ENCODE data around the gene WNK2. TPM values are rescaled to one million over a fixed set of nuclear protein-coding genes. Genes with fewer than 3 reads are reported as not detected.

Gene WNK2
- total RNA-seq, 4 donors from 2014 or later: 6.2 to 31.9 (median 18.9) TPM

DNA sequence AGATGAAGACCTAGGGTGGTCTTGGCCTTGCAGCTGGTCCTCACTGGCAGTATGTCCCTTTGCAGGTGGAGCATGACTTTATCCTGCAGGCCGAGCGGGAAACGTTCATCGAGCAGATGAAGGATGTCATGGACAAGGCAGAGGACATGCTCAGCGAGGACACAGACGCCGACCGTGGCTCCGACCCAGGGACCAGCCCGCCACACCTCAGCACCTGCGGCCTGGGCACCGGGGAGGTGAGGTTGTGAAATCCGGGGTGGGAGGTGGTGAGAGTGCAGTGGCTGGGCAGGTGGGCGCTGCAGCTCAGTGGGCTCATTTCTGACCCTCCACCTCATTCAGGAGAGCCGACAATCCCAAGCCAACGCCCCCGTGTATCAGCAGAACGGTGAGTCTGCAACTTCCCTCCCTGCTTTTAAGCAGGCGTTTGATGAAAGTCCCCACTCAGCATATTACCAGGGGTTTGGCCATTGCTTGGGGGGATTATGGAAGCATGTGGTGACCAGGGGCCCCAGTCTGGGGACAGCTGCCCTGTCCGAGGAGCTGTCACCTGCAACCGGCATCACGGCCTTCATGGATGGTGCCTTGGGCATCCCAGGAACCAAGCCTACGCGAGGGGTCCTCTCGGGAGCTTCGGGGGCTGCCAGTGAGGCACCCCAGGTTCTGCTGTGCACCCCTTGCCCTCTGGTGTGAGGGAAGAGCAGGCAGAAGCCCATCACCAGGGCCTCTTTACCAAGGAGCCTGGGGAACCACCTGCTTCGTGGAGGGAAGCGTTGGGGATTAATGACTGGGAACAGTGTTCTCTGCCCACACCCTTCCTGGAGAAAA, 84.0 kb downstream of the WNK2 start:
- no peak for DNase-seq
- no peak for TF ChIP-seq POLR2A (IDR thresholded peaks at IDR 0.05)
- TF ChIP-seq, protein P1, sequence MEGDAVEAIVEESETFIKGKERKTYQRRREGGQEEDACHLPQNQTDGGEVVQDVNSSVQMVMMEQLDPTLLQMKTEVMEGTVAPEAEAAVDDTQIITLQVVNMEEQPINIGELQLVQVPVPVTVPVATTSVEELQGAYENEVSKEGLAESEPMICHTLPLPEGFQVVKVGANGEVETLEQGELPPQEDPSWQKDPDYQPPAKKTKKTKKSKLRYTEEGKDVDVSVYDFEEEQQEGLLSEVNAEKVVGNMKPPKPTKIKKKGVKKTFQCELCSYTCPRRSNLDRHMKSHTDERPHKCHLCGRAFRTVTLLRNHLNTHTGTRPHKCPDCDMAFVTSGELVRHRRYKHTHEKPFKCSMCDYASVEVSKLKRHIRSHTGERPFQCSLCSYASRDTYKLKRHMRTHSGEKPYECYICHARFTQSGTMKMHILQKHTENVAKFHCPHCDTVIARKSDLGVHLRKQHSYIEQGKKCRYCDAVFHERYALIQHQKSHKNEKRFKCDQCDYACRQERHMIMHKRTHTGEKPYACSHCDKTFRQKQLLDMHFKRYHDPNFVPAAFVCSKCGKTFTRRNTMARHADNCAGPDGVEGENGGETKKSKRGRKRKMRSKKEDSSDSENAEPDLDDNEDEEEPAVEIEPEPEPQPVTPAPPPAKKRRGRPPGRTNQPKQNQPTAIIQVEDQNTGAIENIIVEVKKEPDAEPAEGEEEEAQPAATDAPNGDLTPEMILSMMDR (IDR thresholded peaks at IDR 0.05): no peak
- H3K27me3 ChIP-seq: no peaks in the 10 kb centered on the region
- no peaks in the 10 kb centered on the region for H3K36me3 ChIP-seq
- H3K27ac ChIP-seq: no peak overlapping the region
- peaks cover 0 to under 1% of the 10 kb centered on the region in 2 donors for H3K9me3 ChIP-seq
- H3K4me1 ChIP-seq: no peaks in the 10 kb centered on the region
- intact Hi-C loops (cut with DNase I; ENCODE audit: low total_unique reads): no loop called here
- no peak overlapping the region for H3K4me3 ChIP-seq

DNA sequence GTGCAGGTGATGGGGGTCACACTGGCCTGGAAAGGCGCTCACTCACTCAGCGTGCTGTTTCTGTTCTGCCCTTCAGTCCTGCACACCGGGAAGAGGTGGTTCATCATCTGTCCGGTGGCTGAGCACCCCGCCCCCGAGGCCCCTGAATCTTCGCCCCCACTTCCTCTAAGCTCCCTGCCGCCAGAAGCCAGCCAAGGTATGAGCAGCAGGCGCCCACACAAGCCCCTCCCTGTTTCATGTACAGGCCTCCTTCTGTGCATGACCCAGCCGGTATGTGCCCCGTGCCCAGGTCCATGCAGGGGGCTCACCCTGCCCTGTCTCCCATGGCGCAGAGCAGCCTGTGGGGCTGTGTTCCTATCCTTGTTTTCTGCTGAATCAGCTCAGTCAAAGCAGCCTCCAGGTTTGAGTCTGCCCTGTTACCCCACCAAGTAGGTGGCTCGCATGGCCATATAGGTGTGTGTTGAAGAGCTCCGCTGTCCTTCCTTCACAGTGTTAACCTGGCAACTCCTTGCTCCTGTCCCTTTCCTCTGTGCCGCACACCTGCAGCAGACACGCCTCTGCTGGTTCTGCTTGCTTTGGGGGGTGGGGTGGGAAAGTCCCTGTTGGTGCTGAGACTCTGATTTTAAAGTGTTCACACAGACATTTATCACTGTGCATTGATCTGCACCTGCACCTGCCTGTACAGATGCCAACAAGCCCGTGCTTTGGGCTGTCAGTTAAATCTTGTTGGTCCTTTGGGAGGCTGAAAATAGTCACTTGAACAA, 84.8 kb downstream of the WNK2 start:
- H3K4me3 ChIP-seq: no peak overlapping the region
- no peaks in the 10 kb centered on the region for H3K27me3 ChIP-seq
- TF ChIP-seq, protein P1 (IDR thresholded peaks at IDR 0.05): no peak
- TF ChIP-seq POLR2A (IDR thresholded peaks at IDR 0.05): no peak
- H3K9me3 ChIP-seq: peaks cover 0 to 7% of the 10 kb centered on the region in 2 donors
- DNase-seq: no peak
- H3K4me1 ChIP-seq: no peaks in the 10 kb centered on the region
- H3K36me3 ChIP-seq: no peaks in the 10 kb centered on the region
- intact Hi-C loops (cut with DNase I; ENCODE audit: low total_unique reads): no loop called here
- no peak overlapping the region for H3K27ac ChIP-seq

DNA sequence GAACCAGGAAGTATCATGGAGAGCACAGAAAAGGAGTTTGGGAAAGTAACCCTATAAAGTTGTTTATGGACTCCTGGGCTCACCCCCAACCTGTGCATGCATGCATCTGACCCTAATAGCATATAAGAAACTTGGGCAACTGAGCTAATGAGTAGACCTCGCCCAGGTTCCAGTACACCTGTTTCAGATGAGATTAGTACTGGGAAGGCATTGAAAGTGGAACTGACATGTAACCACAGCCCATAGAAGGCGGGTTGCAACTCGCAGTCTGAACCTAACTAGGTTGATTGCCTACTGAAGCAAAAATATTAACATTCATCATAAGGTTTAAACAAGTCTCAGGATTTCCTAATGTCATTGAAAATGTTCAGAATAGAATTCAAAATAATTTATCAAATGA, 87.0 kb downstream of the WNK2 start:
- Histone ChIP-seq H3K36me3 (no peaks in the 10 kb centered on the region), H3K27ac (no peak overlapping the region), H3K4me3 (no peak overlapping the region), H3K4me1 (no peaks in the 10 kb centered on the region), H3K27me3 (no peaks in the 10 kb centered on the region), H3K9me3 (peaks cover 0 to 7% of the 10 kb centered on the region in 2 donors)
- DNase-seq: no peak
- intact Hi-C loops (cut with DNase I; ENCODE audit: low total_unique reads): no loop called here
- no peak for TF ChIP-seq POLR2A (IDR thresholded peaks at IDR 0.05)

DNA sequence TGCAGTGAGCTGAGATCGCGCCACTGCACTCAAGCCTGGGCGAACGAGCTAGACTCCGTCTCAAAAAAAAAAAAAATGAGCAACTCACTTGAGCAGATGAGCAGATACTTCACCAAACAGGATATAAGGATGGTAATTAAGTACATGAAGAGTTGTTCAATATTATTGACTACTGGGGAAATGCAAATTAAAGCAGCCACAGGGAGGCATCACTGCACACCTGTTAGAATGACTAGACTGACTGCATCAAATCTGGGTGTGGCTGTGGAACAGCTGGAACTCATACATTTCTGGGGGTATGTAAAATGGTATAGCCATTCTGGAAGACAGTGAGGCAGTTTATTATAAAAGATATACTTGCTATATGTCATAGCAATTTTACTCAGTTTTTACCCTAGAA, 93.0 kb downstream of the WNK2 start:
- Histone ChIP-seq H3K4me1 (no peaks in the 10 kb centered on the region), H3K36me3 (no peaks in the 10 kb centered on the region), H3K4me3 (no peak overlapping the region), H3K9me3 (peaks cover 0 to 7% of the 10 kb centered on the region in 2 donors), H3K27ac (no peak overlapping the region), H3K27me3 (no peaks in the 10 kb centered on the region)
- DNase-seq: no peak
- intact Hi-C loops (cut with DNase I; ENCODE audit: low total_unique reads): no loop called here
- TF ChIP-seq, protein P1 (IDR thresholded peaks at IDR 0.05): no peak
- TF ChIP-seq POLR2A (IDR thresholded peaks at IDR 0.05): no peak

DNA sequence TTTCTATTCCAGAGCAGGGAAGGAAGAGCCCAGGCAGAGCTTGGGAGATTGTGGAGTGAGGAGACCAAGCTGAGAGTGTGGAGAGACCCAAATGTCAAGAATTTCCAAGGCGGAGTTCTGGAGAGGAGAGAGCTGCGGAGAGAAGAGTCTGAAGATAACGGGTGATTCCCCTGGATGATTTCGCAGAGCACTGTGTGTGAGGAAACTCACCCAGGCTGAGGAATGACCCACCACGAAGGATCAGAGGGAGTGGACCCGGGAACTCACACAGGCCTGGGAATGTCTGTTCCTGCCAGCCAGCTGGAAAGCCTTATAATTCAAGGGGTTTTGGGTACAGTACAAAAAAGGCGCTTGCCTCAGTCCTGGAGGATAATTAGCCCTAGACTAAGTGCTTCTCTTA, 94.2 kb downstream of the WNK2 start:
- Histone ChIP-seq H3K36me3 (no peaks in the 10 kb centered on the region), H3K4me1 (no peaks in the 10 kb centered on the region), H3K27ac (no peak overlapping the region), H3K27me3 (no peaks in the 10 kb centered on the region), H3K9me3 (peaks cover 0 to 4% of the 10 kb centered on the region in 2 donors), H3K4me3 (no peak overlapping the region)
- TF ChIP-seq POLR2A (IDR thresholded peaks at IDR 0.05): no peak
- TF ChIP-seq, protein P1 (IDR thresholded peaks at IDR 0.05): no peak
- intact Hi-C loops (cut with DNase I; ENCODE audit: low total_unique reads): no loop called here
- no peak for DNase-seq
